ENCODE results near the gene LEFTY1.

GRCh38 chr1:225888289-225888897 lies 553 bp downstream of the LEFTY1 start:
- TF ChIP-seq, protein P1, sequence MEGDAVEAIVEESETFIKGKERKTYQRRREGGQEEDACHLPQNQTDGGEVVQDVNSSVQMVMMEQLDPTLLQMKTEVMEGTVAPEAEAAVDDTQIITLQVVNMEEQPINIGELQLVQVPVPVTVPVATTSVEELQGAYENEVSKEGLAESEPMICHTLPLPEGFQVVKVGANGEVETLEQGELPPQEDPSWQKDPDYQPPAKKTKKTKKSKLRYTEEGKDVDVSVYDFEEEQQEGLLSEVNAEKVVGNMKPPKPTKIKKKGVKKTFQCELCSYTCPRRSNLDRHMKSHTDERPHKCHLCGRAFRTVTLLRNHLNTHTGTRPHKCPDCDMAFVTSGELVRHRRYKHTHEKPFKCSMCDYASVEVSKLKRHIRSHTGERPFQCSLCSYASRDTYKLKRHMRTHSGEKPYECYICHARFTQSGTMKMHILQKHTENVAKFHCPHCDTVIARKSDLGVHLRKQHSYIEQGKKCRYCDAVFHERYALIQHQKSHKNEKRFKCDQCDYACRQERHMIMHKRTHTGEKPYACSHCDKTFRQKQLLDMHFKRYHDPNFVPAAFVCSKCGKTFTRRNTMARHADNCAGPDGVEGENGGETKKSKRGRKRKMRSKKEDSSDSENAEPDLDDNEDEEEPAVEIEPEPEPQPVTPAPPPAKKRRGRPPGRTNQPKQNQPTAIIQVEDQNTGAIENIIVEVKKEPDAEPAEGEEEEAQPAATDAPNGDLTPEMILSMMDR (IDR thresholded peaks at IDR 0.05) = no peak
- TF ChIP-seq POLR2AphosphoS5 (IDR thresholded peaks at IDR 0.05) = no peak
- no peak for TF ChIP-seq POLR2A (IDR thresholded peaks at IDR 0.05; ENCODE audit: low read depth)
- no peak for TF ChIP-seq EP300 (IDR thresholded peaks at IDR 0.05)
